Naive thymus-derived CD4-positive, alpha-beta T cell (primary cell): ENCODE measurements around the gene OR5L1. TPM values are rescaled to one million over a fixed set of nuclear protein-coding genes. Genes with fewer than 3 reads are reported as not detected.

ENCODE experiments used
- ATAC-seq: fragments of 150-1000 bp; cut with Tn5 transposase; 2 replicates; pipeline ENCODE4 v1.10.0; 2021; ENCODE audit warnings: mild to moderate bottlenecking, moderate library complexity
- CTCF ChIA-PET: fragments of 350-600 bp; sonication (Branson Sonifier 250); formaldehyde crosslinking; loops from one replicate; lab custom pipeline; 2021; ENCODE audit warnings: antibody characterized with exemption; lab: Charles Lee
- POLR2A ChIA-PET: fragments of 350-600 bp; sonication (Branson Sonifier 250); formaldehyde crosslinking; loops from one replicate; lab custom pipeline; 2021; ENCODE audit warnings: antibody characterized with exemption, inconsistent platforms; lab: Charles Lee
- DNase-seq, 9 donors: peaks; one replicate each; pipeline versions ENCODE4 v3.0.0 to v3.0.0-alpha.2; 2020 to 2022; ENCODE audit warnings: mixed read lengths in 1 of 9
- H3K27ac ChIP-seq: one replicate; pipeline ENCODE4 v1.7.0; 2013; ENCODE audit warnings: mild to moderate bottlenecking, low read depth, low read length, moderate library complexity
- H3K27me3 ChIP-seq, 2 donors: one replicate each; pipeline ENCODE4 v1.7.0; 2013; ENCODE audit warnings: low read length in 2 of 2, mild to moderate bottlenecking in 2 of 2, moderate library complexity in 2 of 2; ENCODE audit not compliant: control insufficient read depth in 2 of 2, insufficient read depth in 2 of 2
- H3K36me3 ChIP-seq, 3 experiments: 1 replicate in 2 of 3; 2 replicates in 1 of 3; pipeline ENCODE4 v1.7.0; 2013; ENCODE audit warnings: low read length in 3 of 3, mild to moderate bottlenecking in 3 of 3, moderate library complexity in 1 of 3; ENCODE audit not compliant: insufficient read depth in 3 of 3, control insufficient read depth in 2 of 3
- H3K4me1 ChIP-seq, 2 donors: one replicate each; pipeline ENCODE4 v1.7.0; 2013; ENCODE audit warnings: low read length in 2 of 2, mild to moderate bottlenecking in 2 of 2, moderate library complexity in 1 of 2; ENCODE audit not compliant: control insufficient read depth in 2 of 2, insufficient read depth in 2 of 2
- H3K4me3 ChIP-seq: 2 replicates; pipeline ENCODE4 v1.7.0; 2013; ENCODE audit warnings: mild to moderate bottlenecking, low read length
- H3K9me3 ChIP-seq, 3 experiments: 1 replicate in 2 of 3; 2 replicates in 1 of 3; pipeline ENCODE4 v1.7.0; 2013; ENCODE audit warnings: low read length in 3 of 3; ENCODE audit not compliant: control insufficient read depth in 2 of 3
- H3K27ac Mint-ChIP-seq, 9 donors: one replicate each; pipeline ENCODE4 v1.8.0; 2020 to 2022; ENCODE audit warnings: mixed read lengths in 9 of 9, mild to moderate bottlenecking in 8 of 9, moderate library complexity in 5 of 9, inconsistent platforms in 2 of 9
- H3K27me3 Mint-ChIP-seq, 5 donors: one replicate each; pipeline ENCODE4 v1.8.0; 2021 to 2022; ENCODE audit warnings: mixed read lengths in 5 of 5, mild to moderate bottlenecking in 1 of 5
- H3K36me3 Mint-ChIP-seq, 5 donors: one replicate each; pipeline ENCODE4 v1.8.0; 2020 to 2022; ENCODE audit warnings: mixed read lengths in 5 of 5, mild to moderate bottlenecking in 3 of 5, inconsistent platforms in 1 of 5
- H3K4me1 Mint-ChIP-seq, 7 donors: one replicate each; pipeline ENCODE4 v1.8.0; 2020 to 2022; ENCODE audit warnings: mixed read lengths in 7 of 7, mild to moderate bottlenecking in 3 of 7, inconsistent platforms in 1 of 7
- H3K4me3 Mint-ChIP-seq, 10 donors: one replicate each; pipeline ENCODE4 v1.8.0; 2020 to 2022; ENCODE audit warnings: mild to moderate bottlenecking in 10 of 10, mixed read lengths in 10 of 10, moderate library complexity in 6 of 10, inconsistent platforms in 2 of 10
- H3K9me3 Mint-ChIP-seq, 11 donors: one replicate each; pipeline ENCODE4 v1.8.0; 2020 to 2022; ENCODE audit warnings: mixed read lengths in 11 of 11, mild to moderate bottlenecking in 4 of 11, inconsistent platforms in 1 of 11, moderate library complexity in 1 of 11
- intact Hi-C, 2 donors: fragments of 100-400 bp; cut with micrococcal nuclease; formaldehyde crosslinking; loops; one replicate each; pipeline ENCODE4 v1.15.1; 2023
- polyA plus RNA-seq, 2 donors: library from polyadenylated mRNA; unstranded; fragments of 300-500 nt; fragmentation: Illumina TruSeq; gene quantifications; one replicate each; pipeline ENCODE4 v1.2.3, GENCODE V29; 2021
- total RNA-seq, 6 experiments: library from RNA in 5 of 6; stranded (reverse) in 5 of 6; gene quantifications; 1 replicate in 5 of 6; 2 replicates in 1 of 6; pipeline ENCODE4 v1.2.3 and lab custom pipeline; 2021 to 2026

The OR5L1 gene
- total and polyA plus RNA-seq, 7 experiments from 2014 or later: not detected

- no peak within 1 kb of the TSS for H3K27ac Mint-ChIP-seq
Observed at GRCh38 chr11:55826919-55827318, 15.8 kb downstream of the OR5L1 start, which contains the start of gene OR5L2. Gene OR5L2, plus strand, starts transcription at chr11:55827219. Its CDS starts 0 bp downstream, at chr11:55827219.

GRCh38 chr11:55838452-55838851 is 27.3 kb downstream of the OR5L1 start, which contains the start of gene OR5D16:
Gene OR5D16, plus strand, starts transcription at chr11:55838752. Its CDS starts 0 bp downstream, at chr11:55838752.
- intact Hi-C loops: no loop called here
- peaks cover 1 to 34% (median 10%) of the 10 kb centered on the region in 11 donors for H3K9me3 Mint-ChIP-seq

More at GRCh38 chr11:55826919-55827318, 15.8 kb downstream of the OR5L1 start, which contains the start of gene OR5L2:
- H3K27me3 Mint-ChIP-seq: no peaks in the 10 kb centered on the region
- no peak for DNase-seq
- Histone ChIP-seq H3K36me3 (no peaks in the 10 kb centered on the region), H3K4me3 (no peak within 1 kb of the TSS), H3K4me1 (no peaks in the 10 kb centered on the region), H3K27ac (no peak within 1 kb of the TSS), H3K27me3 (no peaks in the 10 kb centered on the region), H3K9me3 (no peaks in the 10 kb centered on the region)
- CTCF ChIA-PET: no interaction called here
- POLR2A ChIA-PET: no interaction called here
- no peak for ATAC-seq
- no peaks in the 10 kb centered on the region for H3K4me1 Mint-ChIP-seq
- peaks cover 0 to 14% (median 6%) of the 10 kb centered on the region in 11 donors for H3K9me3 Mint-ChIP-seq
- H3K36me3 Mint-ChIP-seq: no peaks in the 10 kb centered on the region
- intact Hi-C loops: no loop called here
- H3K4me3 Mint-ChIP-seq: no peak within 1 kb of the TSS

GRCh38 chr11:55847453-55847852 is 36.3 kb downstream of the OR5L1 start:
- Histone ChIP-seq H3K27ac (no peak overlapping the region), H3K4me3 (no peak overlapping the region), H3K9me3 (no peaks in the 10 kb centered on the region), H3K4me1 (no peaks in the 10 kb centered on the region), H3K36me3 (no peaks in the 10 kb centered on the region), H3K27me3 (no peaks in the 10 kb centered on the region)
- intact Hi-C loops: no loop called here
- ATAC-seq: no peak
- Mint-ChIP-seq H3K27ac (no peak overlapping the region), H3K4me3 (no peak overlapping the region), H3K9me3 (peaks cover 0 to 34% (median 7%) of the 10 kb centered on the region in 11 donors), H3K27me3 (no peaks in the 10 kb centered on the region), H3K36me3 (no peaks in the 10 kb centered on the region), H3K4me1 (no peaks in the 10 kb centered on the region)
- POLR2A ChIA-PET: no interaction called here
- DNase-seq: no peak
- CTCF ChIA-PET: no interaction called here

More at GRCh38 chr11:55838452-55838851, 27.3 kb downstream of the OR5L1 start, which contains the start of gene OR5D16:
- H3K27me3 Mint-ChIP-seq: no peaks in the 10 kb centered on the region
- no peak for ATAC-seq
- no peak within 1 kb of the TSS for H3K27ac Mint-ChIP-seq
- ChIA-PET CTCF (no interaction called here), POLR2A (no interaction called here)
- no peak within 1 kb of the TSS for H3K27ac ChIP-seq
- DNase-seq: no peak
- no peaks in the 10 kb centered on the region for H3K27me3 ChIP-seq
- H3K4me1 ChIP-seq: no peaks in the 10 kb centered on the region
- no peaks in the 10 kb centered on the region for H3K4me1 Mint-ChIP-seq
- H3K9me3 ChIP-seq: no peaks in the 10 kb centered on the region
- H3K4me3 Mint-ChIP-seq: no peak within 1 kb of the TSS
- no peaks in the 10 kb centered on the region for H3K36me3 ChIP-seq
- no peak within 1 kb of the TSS for H3K4me3 ChIP-seq
- no peaks in the 10 kb centered on the region for H3K36me3 Mint-ChIP-seq

- Mint-ChIP-seq H3K9me3 (peaks cover 0 to 36% (median 11%) of the 10 kb centered on the region in 11 donors), H3K27ac (no peak overlapping the region), H3K36me3 (no peaks in the 10 kb centered on the region), H3K4me1 (no peaks in the 10 kb centered on the region), H3K4me3 (no peak overlapping the region), H3K27me3 (no peaks in the 10 kb centered on the region)
- H3K4me1 ChIP-seq: no peaks in the 10 kb centered on the region
- ATAC-seq (no peak), DNase-seq (no peak)
- intact Hi-C loops: no loop called here
- H3K27ac ChIP-seq: no peak overlapping the region
- H3K9me3 ChIP-seq: no peaks in the 10 kb centered on the region
- no peaks in the 10 kb centered on the region for H3K36me3 ChIP-seq
- no peaks in the 10 kb centered on the region for H3K27me3 ChIP-seq
- ChIA-PET CTCF (no interaction called here), POLR2A (no interaction called here)
- H3K4me3 ChIP-seq: no peak overlapping the region
Observed at GRCh38 chr11:55849037-55849436, 37.9 kb downstream of the OR5L1 start.

DNA sequence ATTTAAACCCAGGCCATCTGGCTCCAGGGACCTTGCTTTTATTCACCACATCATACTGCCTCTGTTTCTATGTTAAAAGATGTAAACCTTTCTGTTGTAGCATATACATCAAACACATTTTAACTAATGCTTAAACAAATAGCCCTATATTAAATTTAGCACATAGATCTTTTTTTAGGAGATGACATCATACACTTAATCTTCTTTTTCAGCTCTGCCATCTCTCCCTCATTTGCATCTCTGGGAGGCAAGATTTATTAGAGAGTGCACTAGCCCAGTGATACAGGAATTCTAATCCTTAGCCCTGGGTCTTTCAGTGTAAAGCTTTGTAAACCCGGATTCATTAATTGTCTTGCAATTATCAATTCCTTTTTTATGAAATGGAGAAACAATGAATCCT is 41.0 kb downstream of the OR5L1 start:
- H3K27me3 ChIP-seq: no peaks in the 10 kb centered on the region
- Mint-ChIP-seq H3K9me3 (peaks cover 0 to 31% (median 13%) of the 10 kb centered on the region in 11 donors), H3K36me3 (no peaks in the 10 kb centered on the region), H3K4me1 (no peaks in the 10 kb centered on the region), H3K27me3 (no peaks in the 10 kb centered on the region), H3K4me3 (no peak overlapping the region), H3K27ac (no peak overlapping the region)
- no peaks in the 10 kb centered on the region for H3K36me3 ChIP-seq
- no peak for ATAC-seq
- no peak for DNase-seq
- no peaks in the 10 kb centered on the region for H3K9me3 ChIP-seq
- no peak overlapping the region for H3K4me3 ChIP-seq
- POLR2A ChIA-PET: no interaction called here
- CTCF ChIA-PET: no interaction called here
- H3K27ac ChIP-seq: no peak overlapping the region
- intact Hi-C loops: no loop called here
- no peaks in the 10 kb centered on the region for H3K4me1 ChIP-seq

GRCh38 chr11:55854704-55855103 is 43.5 kb downstream of the OR5L1 start:
- H3K9me3 ChIP-seq: no peaks in the 10 kb centered on the region
- H3K27ac ChIP-seq: no peak overlapping the region
- Mint-ChIP-seq H3K27me3 (no peaks in the 10 kb centered on the region), H3K36me3 (no peaks in the 10 kb centered on the region), H3K4me1 (no peaks in the 10 kb centered on the region), H3K4me3 (no peak overlapping the region), H3K27ac (no peak overlapping the region), H3K9me3 (peaks cover 0 to 33% (median 12%) of the 10 kb centered on the region in 11 donors)
- H3K27me3 ChIP-seq: no peaks in the 10 kb centered on the region
- ATAC-seq (no peak), DNase-seq (no peak)
- ChIA-PET POLR2A (no interaction called here), CTCF (no interaction called here)
- H3K36me3 ChIP-seq: no peaks in the 10 kb centered on the region
- intact Hi-C loops: no loop called here
- H3K4me3 ChIP-seq: no peak overlapping the region
- H3K4me1 ChIP-seq: no peaks in the 10 kb centered on the region
